LNCAP (cell line): ENCODE results near the gene SIGLEC6.

Source experiments
- TF ChIP-seq, protein P1 (sequence below): fragments of 450-650 bp; IDR thresholded peaks from 2 replicates; pipeline ENCODE4 v1.5.1; 2017; ENCODE audit warnings: mild to moderate bottlenecking

Gene SIGLEC6

DNA sequence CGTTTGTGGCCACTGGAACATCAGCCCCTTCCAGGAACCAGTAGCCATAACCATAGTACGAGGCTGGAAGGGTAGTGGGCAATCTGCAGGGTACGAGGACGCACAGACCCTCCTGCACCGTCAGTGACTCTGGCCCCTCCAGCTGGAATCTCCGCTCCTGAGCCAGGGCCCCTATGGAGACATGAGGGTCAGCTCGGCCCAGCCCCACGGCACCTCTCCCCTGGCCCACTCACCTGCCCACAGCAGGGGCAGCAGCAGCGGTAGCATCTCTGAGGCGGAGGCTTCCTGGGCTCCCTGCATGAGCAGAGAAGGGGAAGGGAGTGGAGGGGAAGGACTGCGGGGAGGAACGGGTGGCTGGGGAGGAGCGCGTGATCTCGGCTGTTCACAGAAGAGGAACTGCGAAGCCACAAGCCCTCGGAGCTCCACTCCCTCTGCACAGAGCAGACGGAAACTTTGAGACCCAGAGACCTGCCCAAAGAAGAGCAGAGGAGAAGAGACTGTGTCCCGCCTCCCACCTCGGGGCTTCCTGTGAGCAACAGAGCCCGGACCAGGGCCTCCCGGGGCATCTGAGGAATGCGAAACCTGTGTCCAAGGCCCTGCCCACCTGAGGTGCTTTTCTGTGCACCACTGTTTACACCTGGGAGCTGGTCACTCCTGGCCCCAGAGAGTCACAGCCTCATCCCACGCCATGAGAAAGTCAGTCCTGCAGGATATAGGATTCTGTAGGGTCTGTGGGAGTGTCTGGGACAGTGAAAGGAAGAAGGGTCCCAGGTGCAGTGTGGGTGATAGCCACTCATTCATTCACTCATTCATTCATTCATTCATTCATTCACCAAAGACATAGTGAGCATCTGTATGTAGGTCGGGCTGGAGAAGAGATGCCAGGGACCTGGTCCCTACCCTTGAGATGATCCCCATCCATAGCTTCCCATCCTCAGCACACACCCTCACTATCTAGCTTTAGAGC, at the start of gene SIGLEC6:
SIGLEC6 (minus strand) TSS at position 322 of the 967 bp plus-strand sequence; CDS start at position 300, 22 bp downstream.
- TF ChIP-seq, protein P1, sequence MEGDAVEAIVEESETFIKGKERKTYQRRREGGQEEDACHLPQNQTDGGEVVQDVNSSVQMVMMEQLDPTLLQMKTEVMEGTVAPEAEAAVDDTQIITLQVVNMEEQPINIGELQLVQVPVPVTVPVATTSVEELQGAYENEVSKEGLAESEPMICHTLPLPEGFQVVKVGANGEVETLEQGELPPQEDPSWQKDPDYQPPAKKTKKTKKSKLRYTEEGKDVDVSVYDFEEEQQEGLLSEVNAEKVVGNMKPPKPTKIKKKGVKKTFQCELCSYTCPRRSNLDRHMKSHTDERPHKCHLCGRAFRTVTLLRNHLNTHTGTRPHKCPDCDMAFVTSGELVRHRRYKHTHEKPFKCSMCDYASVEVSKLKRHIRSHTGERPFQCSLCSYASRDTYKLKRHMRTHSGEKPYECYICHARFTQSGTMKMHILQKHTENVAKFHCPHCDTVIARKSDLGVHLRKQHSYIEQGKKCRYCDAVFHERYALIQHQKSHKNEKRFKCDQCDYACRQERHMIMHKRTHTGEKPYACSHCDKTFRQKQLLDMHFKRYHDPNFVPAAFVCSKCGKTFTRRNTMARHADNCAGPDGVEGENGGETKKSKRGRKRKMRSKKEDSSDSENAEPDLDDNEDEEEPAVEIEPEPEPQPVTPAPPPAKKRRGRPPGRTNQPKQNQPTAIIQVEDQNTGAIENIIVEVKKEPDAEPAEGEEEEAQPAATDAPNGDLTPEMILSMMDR, result no peak

DNA sequence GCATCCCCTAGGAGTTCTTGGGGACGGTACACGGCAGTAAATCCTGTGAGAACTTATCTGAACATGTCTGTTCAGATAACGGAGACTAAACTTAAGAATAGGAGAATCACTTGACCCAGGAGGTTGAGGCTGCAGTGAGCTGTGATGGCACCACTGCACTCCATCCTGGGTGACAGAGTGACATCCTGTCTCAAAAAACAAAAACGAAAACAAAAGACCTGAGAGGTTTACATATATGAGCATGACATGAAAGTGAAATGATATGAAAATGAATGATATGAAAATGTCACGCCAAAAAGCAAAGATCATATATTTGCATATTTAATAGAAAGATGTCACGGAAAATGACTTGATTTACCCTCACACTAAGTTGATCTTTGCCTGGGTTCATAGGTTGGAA, 45.4 kb upstream of the SIGLEC6 start:
- TF ChIP-seq, protein P1, result no peak

DNA sequence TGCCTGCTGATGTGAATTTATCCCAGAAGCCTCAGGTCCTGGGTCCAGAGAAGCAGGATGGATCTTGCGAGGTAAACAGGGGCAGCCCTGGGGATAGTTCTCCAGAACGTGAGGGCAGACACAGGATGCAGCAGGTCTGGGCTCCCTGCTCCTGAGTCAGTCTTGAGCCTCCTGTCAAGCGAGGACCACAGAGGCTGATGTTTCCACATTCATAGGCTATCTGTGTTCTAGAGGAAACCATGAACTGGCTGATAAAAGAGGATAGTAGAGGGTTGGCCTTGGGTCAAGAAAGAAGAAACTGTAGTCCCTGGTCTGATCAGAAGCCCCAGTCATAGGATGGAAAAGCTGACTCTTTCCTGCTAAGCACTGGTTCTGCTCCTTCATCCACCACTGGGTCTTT, 41.9 kb upstream of the SIGLEC6 start:
- TF ChIP-seq, protein P1, result no peak

DNA sequence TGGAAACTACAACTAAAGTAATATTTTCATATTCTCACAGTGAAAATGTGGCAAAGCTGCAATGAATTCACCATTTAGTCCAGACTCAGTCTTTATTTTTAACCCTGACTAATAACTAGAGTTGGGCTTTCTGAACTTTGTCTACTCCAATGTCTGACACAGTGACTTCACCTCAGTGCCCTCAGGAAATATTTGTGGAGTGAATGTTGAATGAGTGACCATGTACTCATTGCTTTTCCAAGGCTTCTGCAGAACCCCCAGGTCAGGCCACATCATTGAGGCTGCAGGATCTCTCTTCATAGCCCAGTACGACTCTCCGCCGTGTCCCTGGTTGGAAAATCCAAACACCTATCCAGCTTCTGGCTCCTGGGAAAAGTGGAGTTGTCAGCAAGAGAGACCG, 41.4 kb upstream of the SIGLEC6 start:
- TF ChIP-seq, protein P1, result no peak

DNA sequence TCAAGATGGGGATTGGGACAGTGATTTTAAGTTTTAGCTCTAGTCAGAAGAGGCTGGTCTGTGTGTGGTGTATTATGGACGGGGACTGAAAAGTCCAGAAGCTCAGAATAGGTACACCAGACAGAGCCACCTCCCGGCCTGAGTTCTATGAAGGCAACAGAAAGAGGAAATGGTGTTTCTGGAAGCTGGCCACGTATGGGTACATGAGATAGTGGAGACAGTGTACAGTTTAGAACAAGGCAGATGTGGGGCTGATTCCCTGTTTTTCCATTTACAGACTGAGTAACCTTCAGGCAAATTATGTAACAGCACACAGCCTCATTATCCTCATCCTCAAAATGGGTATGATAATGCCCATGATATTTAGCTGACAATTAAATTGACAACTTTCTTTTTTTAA, 40.9 kb upstream of the SIGLEC6 start:
- TF ChIP-seq, protein P1, result no peak

DNA sequence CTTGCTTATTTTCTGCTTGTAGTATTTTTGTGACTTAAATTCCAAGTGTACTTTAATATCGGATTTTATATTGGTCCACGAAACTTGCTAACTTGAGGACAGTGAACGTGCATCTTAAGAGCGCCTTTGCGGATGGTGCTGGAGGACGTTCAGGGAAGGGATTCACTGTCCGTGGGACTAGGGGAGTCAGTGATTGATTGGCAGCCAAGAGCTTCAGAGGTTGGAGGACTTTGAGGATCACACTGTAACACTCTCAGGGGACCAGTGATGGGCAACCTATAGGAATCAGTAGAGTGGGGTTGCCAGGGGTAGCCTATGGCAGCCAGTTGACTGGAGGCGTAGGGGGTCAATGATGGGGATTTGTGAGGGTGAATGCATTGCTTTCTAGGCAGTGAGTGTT, 40.1 kb upstream of the SIGLEC6 start:
- TF ChIP-seq, protein P1, result no peak

DNA sequence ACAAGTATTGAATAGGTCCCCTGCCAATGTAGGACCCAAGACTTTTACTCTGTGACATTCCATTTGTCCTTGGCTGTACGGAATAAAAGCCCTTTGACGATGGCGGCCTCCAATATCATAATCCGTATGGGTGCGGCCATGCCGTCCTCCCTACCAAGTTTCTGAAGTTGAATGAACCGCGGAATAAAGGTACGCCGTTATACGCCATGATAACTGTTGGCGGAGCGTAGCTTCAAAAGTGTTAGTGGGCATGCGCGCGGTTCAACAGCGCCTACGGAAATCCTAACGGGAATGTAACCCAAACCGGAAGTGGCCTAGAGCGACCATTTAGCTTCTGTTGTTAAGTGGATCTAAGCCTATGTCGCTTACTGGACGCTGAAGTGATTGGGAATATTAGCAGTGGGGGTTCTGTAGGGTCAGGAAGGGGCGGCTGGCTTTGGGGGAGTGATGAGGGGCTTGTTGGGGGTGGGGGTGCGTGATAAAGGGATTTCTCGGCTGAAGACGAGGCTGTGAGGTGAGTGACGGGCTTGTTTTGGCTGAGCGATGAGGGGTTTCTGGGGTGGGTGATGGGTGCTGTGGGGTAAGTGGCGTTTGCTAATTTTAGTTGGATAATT, 39.6 kb upstream of the SIGLEC6 start, which contains the start of gene ZNF175:
ZNF175 (plus strand) TSS at position 322 of the 614 bp plus-strand sequence. CDS start 2,047 bp downstream, outside the sequence.
- TF ChIP-seq, protein P1, result no peak
